WTC11 (cell line): ENCODE measurements around the gene GZMB. TPM values are rescaled to one million over a fixed set of nuclear protein-coding genes. Genes with fewer than 3 reads are reported as not detected.

Experiments
- ATAC-seq: fragments of 200-7000 bp; cut with Tn5 transposase; 2 replicates; pipeline ENCODE4 v1.10.0; 2021; ENCODE audit warnings: mild to moderate bottlenecking, moderate library complexity
- CTCF ChIA-PET: fragments of 300-600 bp; sonication (Branson Sonifier 250); formaldehyde crosslinking; loops from one replicate; lab custom pipeline; 2021; ENCODE audit warnings: antibody characterized with exemption; lab: Charles Lee
- POLR2A ChIA-PET: fragments of 350-600 bp; sonication (Branson Sonifier 250); formaldehyde crosslinking; loops from one replicate; lab custom pipeline; 2021; ENCODE audit warnings: antibody characterized with exemption; lab: Charles Lee
- DNase-seq: peaks from one replicate; pipeline ENCODE4 v3.0.0; 2021; ENCODE audit warnings: low spot score
- H3K27ac Mint-ChIP-seq: 2 replicates; pipeline ENCODE4 v1.8.0; 2021; ENCODE audit warnings: mixed read lengths
- H3K27me3 Mint-ChIP-seq: 2 replicates; pipeline ENCODE4 v1.8.0; 2021; ENCODE audit warnings: low read depth, mild to moderate bottlenecking, moderate library complexity, mixed read lengths
- H3K36me3 Mint-ChIP-seq: 2 replicates; pipeline ENCODE4 v1.8.0; 2021; ENCODE audit warnings: mixed read lengths
- H3K4me1 Mint-ChIP-seq: 2 replicates; pipeline ENCODE4 v1.8.0; 2022; ENCODE audit warnings: mixed read lengths
- H3K4me3 Mint-ChIP-seq: 2 replicates; pipeline ENCODE4 v1.8.0; 2021; ENCODE audit warnings: mild to moderate bottlenecking, moderate library complexity, mixed read lengths
- H3K9me3 Mint-ChIP-seq: 2 replicates; pipeline ENCODE4 v1.8.0; 2021; ENCODE audit warnings: mixed read lengths
- ARID4B ChIP-seq: sonication (generic); formaldehyde crosslinking; IDR thresholded peaks from 2 replicates; pipeline ENCODE4 v1.8.0; 2023; ENCODE audit warnings: missing genetic modification reagents, mild to moderate bottlenecking, borderline replicate concordance
- CBFB ChIP-seq: sonication (generic); formaldehyde crosslinking; IDR thresholded peaks from 2 replicates; pipeline ENCODE4 v1.8.1; 2022; ENCODE audit warnings: mild to moderate bottlenecking, low read depth, missing genetic modification reagents
- CREB1 ChIP-seq: sonication (generic); formaldehyde crosslinking; IDR thresholded peaks from 2 replicates; pipeline ENCODE4 v1.8.0; 2023; ENCODE audit warnings: mild to moderate bottlenecking, missing genetic modification reagents
- E2F1 ChIP-seq: sonication (generic); formaldehyde crosslinking; IDR thresholded peaks from 2 replicates; pipeline ENCODE4 v1.8.0; 2022; ENCODE audit warnings: mild to moderate bottlenecking, missing genetic modification reagents
- EMX1 ChIP-seq: fragments of 250-450 bp; sonication (Bioruptor Pico); IDR thresholded peaks from 2 replicates; pipeline ENCODE4 v1.8.0; 2021; ENCODE audit warnings: mild to moderate bottlenecking
- FOXJ3 ChIP-seq: sonication (generic); formaldehyde crosslinking; IDR thresholded peaks from 2 replicates; pipeline ENCODE4 v1.9.0; 2021; ENCODE audit warnings: missing genetic modification reagents, mild to moderate bottlenecking, borderline replicate concordance
- GRHL2 ChIP-seq: fragments of 250-450 bp; sonication (Bioruptor Pico); IDR thresholded peaks from 2 replicates; pipeline ENCODE4 v1.8.0; 2022; ENCODE audit warnings: mild to moderate bottlenecking, moderate library complexity; ENCODE audit not compliant: insufficient replicate concordance, severe bottlenecking
- GTF2I ChIP-seq: fragments of 250-450 bp; sonication (Bioruptor Pico); conservative IDR thresholded peaks from 2 replicates; pipeline ENCODE4 v1.4.0; 2021; ENCODE audit warnings: mild to moderate bottlenecking
- IRF2 ChIP-seq: sonication (generic); formaldehyde crosslinking; IDR thresholded peaks from 2 replicates; pipeline ENCODE4 v1.8.0; 2022; ENCODE audit warnings: low read depth, missing genetic modification reagents, borderline replicate concordance
- JUN ChIP-seq: sonication (generic); formaldehyde crosslinking; IDR thresholded peaks from 2 replicates; pipeline ENCODE4 v1.8.0; 2023; ENCODE audit warnings: mild to moderate bottlenecking, missing genetic modification reagents
- MXD4 ChIP-seq: fragments of 250-450 bp; sonication (Bioruptor Pico); IDR thresholded peaks from 2 replicates; pipeline ENCODE4 v1.8.0; 2021; ENCODE audit warnings: mild to moderate bottlenecking, moderate library complexity, borderline replicate concordance
- PRDM15 ChIP-seq: sonication (generic); formaldehyde crosslinking; IDR thresholded peaks from 2 replicates; pipeline ENCODE4 v1.8.0; 2022; ENCODE audit warnings: missing genetic modification reagents
- RELA ChIP-seq: sonication (generic); formaldehyde crosslinking; IDR thresholded peaks from 2 replicates; pipeline ENCODE4 v1.8.1; 2022; ENCODE audit warnings: missing genetic modification reagents, mild to moderate bottlenecking, borderline replicate concordance
- SMAD3 ChIP-seq: sonication (generic); formaldehyde crosslinking; IDR thresholded peaks from 2 replicates; pipeline ENCODE4 v1.8.0; 2022; ENCODE audit warnings: missing genetic modification reagents, mild to moderate bottlenecking, borderline replicate concordance
- SMAD4 ChIP-seq: sonication (generic); formaldehyde crosslinking; IDR thresholded peaks from 2 replicates; pipeline ENCODE4 v1.8.0; 2022; ENCODE audit warnings: mild to moderate bottlenecking, missing genetic modification reagents
- TEAD1 ChIP-seq: sonication (generic); formaldehyde crosslinking; IDR thresholded peaks from 2 replicates; pipeline ENCODE4 v1.8.0; 2022; ENCODE audit warnings: mild to moderate bottlenecking, missing genetic modification reagents
- TEAD4 ChIP-seq: sonication (generic); formaldehyde crosslinking; IDR thresholded peaks from 2 replicates; pipeline ENCODE4 v1.8.0; 2022; ENCODE audit warnings: mild to moderate bottlenecking, missing genetic modification reagents
- ZNF121 ChIP-seq: sonication (generic); formaldehyde crosslinking; IDR thresholded peaks from 2 replicates; pipeline ENCODE4 v1.8.0; 2023; ENCODE audit warnings: missing genetic modification reagents
- ZNF138 ChIP-seq: sonication (generic); formaldehyde crosslinking; conservative IDR thresholded peaks from 2 replicates; pipeline ENCODE4 v1.8.1; 2022; ENCODE audit warnings: mild to moderate bottlenecking, moderate library complexity, missing genetic modification reagents
- ZNF423 ChIP-seq: fragments of 250-450 bp; sonication (Bioruptor Pico); IDR thresholded peaks from 2 replicates; pipeline ENCODE4 v2.1.2; 2022; ENCODE audit warnings: mild to moderate bottlenecking, moderate library complexity
- total RNA-seq: library from RNA; stranded (reverse); gene quantifications from 3 replicates; pipeline ENCODE4 v1.2.3, GENCODE V29; 2021
- TF ChIP-seq, protein P1 (sequence below): sonication (generic); formaldehyde crosslinking; IDR thresholded peaks from 2 replicates; pipeline ENCODE4 v1.8.1; 2022; ENCODE audit warnings: mild to moderate bottlenecking, moderate library complexity, missing genetic modification reagents
- TF ChIP-seq, protein P2 (sequence below): sonication (generic); formaldehyde crosslinking; IDR thresholded peaks from 2 replicates; pipeline ENCODE4 v1.8.1; 2022; ENCODE audit warnings: low read depth, mild to moderate bottlenecking, moderate library complexity, missing genetic modification reagents, borderline replicate concordance
- TF ChIP-seq, protein P3 (sequence below): sonication (generic); formaldehyde crosslinking; IDR thresholded peaks from 2 replicates; pipeline ENCODE4 v1.8.0; 2023; ENCODE audit warnings: mild to moderate bottlenecking, missing genetic modification reagents

Gene GZMB
- total RNA-seq, 1 experiment from 2014 or later, result 0.68 TPM

GRCh38 chr14:24612196-24612595, 21.8 kb downstream of the GZMB start (continued):
- TF ChIP-seq E2F1 (CRISPR knock-in tag), result no peak
- no peak for TF ChIP-seq SMAD4 (CRISPR knock-in tag)
- no peak for TF ChIP-seq CBFB (CRISPR knock-in tag)
- TF ChIP-seq EMX1 (CRISPR knock-in tag), result no peak
- TF ChIP-seq MXD4 (CRISPR knock-in tag), result no peak
- no peak for TF ChIP-seq FOXJ3 (CRISPR knock-in tag)
- TF ChIP-seq GTF2I (CRISPR knock-in tag), result no peak
- TF ChIP-seq, all 79 proteins: peak for 0

GRCh38 chr14:24609655-24610344, 24.2 kb downstream of the GZMB start, which contains the start of gene GZMH:
Gene GZMH, minus strand, starts transcription at chr14:24609685. Its CDS starts 72 bp downstream, at chr14:24609613.
- peaks cover 4% of the 10 kb centered on the region; the same call in 1 of the 2 replicates for H3K27me3 Mint-ChIP-seq
- ChIA-PET CTCF (no interaction called here), POLR2A (no interaction called here)
- DNase-seq (no peak), ATAC-seq (no peak)
- H3K9me3 Mint-ChIP-seq, result peaks cover 7% of the 10 kb centered on the region; the same call in 1 of the 2 replicates
- H3K36me3 Mint-ChIP-seq, result no peaks in the 10 kb centered on the region
- H3K4me1 Mint-ChIP-seq, result peaks cover 9% of the 10 kb centered on the region
- H3K27ac Mint-ChIP-seq, result no peak within 1 kb of the TSS
- no peak within 1 kb of the TSS for H3K4me3 Mint-ChIP-seq
- TF ChIP-seq, protein P1, sequence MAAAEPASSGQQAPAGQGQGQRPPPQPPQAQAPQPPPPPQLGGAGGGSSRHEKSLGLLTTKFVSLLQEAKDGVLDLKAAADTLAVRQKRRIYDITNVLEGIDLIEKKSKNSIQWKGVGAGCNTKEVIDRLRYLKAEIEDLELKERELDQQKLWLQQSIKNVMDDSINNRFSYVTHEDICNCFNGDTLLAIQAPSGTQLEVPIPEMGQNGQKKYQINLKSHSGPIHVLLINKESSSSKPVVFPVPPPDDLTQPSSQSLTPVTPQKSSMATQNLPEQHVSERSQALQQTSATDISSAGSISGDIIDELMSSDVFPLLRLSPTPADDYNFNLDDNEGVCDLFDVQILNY (CRISPR knock-in tag), result no peak
- TF ChIP-seq TEAD4 (no peak), IRF2 (no peak), CREB1 (CRISPR knock-in tag) (no peak), EMX1 (CRISPR knock-in tag) (no peak), GRHL2 (CRISPR knock-in tag) (no peak), PRDM15 (no peak), JUN (CRISPR knock-in tag) (no peak), ARID4B (CRISPR knock-in tag) (no peak), SMAD3 (no peak), ZNF138 (CRISPR knock-in tag) (no peak), RELA (CRISPR knock-in tag) (no peak), ZNF121 (no peak), TEAD1 (no peak), ZNF423 (CRISPR knock-in tag) (no peak)
- TF ChIP-seq, protein P2, sequence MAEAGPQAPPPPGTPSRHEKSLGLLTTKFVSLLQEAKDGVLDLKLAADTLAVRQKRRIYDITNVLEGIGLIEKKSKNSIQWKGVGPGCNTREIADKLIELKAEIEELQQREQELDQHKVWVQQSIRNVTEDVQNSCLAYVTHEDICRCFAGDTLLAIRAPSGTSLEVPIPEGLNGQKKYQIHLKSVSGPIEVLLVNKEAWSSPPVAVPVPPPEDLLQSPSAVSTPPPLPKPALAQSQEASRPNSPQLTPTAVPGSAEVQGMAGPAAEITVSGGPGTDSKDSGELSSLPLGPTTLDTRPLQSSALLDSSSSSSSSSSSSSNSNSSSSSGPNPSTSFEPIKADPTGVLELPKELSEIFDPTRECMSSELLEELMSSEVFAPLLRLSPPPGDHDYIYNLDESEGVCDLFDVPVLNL, result no peak
- TF ChIP-seq, protein P3, sequence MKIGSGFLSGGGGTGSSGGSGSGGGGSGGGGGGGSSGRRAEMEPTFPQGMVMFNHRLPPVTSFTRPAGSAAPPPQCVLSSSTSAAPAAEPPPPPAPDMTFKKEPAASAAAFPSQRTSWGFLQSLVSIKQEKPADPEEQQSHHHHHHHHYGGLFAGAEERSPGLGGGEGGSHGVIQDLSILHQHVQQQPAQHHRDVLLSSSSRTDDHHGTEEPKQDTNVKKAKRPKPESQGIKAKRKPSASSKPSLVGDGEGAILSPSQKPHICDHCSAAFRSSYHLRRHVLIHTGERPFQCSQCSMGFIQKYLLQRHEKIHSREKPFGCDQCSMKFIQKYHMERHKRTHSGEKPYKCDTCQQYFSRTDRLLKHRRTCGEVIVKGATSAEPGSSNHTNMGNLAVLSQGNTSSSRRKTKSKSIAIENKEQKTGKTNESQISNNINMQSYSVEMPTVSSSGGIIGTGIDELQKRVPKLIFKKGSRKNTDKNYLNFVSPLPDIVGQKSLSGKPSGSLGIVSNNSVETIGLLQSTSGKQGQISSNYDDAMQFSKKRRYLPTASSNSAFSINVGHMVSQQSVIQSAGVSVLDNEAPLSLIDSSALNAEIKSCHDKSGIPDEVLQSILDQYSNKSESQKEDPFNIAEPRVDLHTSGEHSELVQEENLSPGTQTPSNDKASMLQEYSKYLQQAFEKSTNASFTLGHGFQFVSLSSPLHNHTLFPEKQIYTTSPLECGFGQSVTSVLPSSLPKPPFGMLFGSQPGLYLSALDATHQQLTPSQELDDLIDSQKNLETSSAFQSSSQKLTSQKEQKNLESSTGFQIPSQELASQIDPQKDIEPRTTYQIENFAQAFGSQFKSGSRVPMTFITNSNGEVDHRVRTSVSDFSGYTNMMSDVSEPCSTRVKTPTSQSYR (CRISPR knock-in tag), result no peak
